HG03571 (cell line): ENCODE data around the gene RNF145.

Source experiments
- ATAC-seq: cut with Tn5 transposase; IDR thresholded peaks from one replicate; pipeline ENCODE4 v1.9.1; 2021; ENCODE audit not compliant: unreplicated experiment

Gene RNF145

DNA sequence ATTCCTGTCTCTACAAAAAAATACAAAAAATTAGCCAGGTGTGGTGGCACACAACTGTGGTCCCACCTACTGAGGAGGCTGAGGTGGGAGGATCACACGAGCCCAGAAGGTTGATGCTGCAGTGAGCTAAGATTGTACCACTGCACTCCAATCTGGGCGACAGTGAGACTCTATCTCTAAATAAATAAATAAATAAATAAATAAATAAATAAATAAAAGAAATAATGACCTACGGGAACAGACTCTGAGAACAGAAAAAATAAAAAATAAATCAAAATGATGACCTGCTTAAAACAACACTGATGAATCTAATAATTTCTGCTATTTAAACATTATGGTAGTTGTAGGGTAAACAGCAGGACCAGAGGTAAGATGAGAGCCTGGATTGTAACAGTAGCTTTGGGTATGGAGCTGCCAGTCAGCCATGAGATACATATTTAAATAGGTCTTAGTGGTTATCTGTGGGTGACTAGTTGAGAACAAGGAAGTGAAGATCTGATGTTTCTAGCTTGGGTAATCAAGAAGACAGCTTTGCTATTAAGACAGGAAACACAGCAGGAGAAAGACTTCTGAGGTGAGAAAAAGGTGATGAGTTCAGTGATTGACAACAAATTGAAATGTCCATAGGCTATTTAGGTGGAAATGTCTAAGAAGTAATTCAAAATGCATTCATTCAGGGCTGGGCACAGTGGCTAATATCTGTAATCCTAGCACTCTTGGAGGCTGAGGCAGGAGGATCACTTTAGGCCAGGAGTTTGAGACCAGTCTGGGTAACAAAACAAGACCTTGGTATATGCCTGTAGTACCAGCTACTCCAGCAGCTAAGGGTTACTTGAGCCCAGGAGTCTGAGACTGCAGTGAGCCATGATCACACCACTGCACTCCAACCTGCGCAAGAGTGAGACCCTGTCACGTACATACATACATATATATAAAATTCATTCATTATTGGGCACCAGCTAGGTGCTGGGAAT is 11.0 kb downstream of the RNF145 start:
- ATAC-seq: peak; percentile 99

DNA sequence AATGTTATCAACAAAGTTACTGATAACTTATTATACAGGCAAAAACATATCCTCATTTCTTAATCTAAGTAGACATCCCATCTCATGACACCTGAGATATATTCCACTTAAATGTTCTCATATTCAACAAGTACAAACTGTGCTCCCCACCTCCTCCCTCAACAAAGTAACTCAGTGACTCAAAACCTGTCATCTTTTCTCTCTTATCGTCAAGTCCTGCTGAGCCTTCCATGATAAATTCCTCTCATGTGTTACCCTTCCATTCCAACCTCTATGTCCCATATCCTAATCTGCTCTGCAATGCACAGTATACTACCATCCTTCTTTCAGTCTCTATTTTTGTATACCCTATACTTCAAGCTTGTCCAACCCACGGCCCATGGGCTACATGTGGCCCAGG is 13.6 kb downstream of the RNF145 start:
- ATAC-seq: no peak

DNA sequence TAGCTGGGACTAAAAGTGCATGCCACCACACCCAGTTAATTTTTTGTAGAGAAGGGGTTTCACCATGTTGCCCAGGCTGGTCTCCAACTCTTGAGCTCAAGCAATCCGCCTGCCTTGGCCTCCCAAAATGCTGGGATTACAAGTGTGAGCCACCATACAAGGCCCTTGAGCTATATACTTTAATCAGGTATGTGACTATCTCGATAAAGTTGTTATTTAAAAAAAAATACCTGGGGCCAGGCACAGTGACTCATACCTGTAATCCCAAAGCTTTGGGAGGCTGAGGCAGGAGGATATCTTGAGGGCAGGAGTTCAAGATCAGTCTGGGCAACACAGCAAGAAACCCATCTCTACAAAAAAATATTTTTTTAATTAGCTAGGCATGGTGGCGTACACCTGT is 19.2 kb downstream of the RNF145 start:
- ATAC-seq: no peak

GRCh38 chr5:159189310-159189709 is 20.0 kb downstream of the RNF145 start:
- no peak for ATAC-seq

- ATAC-seq: no peak
Observed at GRCh38 chr5:159187719-159188118, 21.6 kb downstream of the RNF145 start.

DNA sequence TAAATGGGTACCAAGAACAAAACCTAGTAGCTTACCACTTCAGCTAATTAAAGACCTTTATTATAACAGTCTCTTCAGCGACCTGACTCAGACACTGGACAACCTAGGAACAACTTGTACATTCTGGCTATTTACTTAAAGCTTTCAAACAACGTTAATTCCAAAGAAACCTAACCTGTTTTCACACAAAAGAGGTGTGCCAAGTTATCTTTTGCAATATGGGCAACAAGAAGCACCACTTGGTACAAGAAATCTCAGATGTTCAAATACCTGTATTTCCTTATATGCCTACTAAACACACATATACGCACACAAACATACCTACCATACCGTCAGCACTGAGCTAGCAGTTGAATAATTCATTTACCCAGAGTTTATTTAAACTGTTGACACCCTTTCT is 23.0 kb downstream of the RNF145 start:
- ATAC-seq: no peak

DNA sequence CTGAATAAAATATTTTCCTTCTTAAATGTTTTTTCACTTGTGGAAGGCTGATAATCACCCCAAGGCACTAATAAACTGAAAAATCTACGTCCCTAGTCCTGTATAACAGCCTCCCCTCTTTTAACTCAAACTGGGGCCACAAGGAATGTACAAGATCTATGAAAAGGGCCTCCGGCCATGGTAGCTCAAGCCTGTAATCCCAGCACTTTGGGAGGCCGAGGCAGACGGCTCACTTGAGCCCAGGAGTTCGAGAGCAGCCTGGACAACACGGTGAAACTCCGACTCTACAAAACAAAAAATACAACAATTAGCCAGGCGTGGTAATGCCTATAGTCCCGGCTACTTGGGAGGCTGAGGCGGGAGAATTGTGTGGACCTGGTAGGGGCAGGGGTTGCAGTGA is 23.6 kb downstream of the RNF145 start:
- ATAC-seq: no peak

- no peak for ATAC-seq
Observed at GRCh38 chr5:159184858-159185381, 24.4 kb downstream of the RNF145 start.

DNA sequence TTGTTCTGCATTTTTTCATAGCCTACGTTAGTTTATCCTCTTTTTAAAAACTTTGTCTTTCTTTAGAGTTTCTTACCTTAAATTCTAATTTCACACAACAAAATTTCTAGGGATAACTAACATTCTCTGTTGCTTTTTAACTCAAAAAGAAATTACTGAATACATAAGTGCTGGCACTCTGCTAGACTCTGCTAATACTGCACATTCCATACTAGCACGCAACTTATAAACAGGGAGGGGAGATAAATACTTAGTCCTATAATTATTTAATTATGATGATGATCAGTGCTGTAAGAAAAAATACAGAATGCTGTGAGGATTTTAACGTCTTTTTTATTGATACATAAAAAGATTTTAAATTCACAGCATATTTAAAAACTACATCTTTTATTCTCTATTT is 25.1 kb downstream of the RNF145 start:
- ATAC-seq: no peak

DNA sequence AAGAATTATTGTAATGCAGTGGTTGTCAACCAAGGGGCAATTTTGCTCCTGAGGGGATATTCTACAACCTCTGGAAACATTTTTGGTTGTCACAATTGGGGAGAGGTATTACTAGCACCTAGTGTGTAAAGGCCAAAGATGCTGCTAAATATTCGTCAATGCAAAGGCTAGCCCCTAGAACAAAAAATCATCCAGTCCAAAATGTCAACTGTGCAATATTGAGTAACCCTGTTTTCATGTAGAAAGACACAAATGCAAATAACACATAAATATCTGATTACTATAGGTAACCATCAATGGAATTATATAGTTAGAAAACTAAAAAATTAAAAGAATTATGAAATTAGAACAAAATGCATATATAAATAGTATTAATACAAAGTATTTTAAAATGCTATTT is 26.1 kb downstream of the RNF145 start:
- no peak for ATAC-seq

DNA sequence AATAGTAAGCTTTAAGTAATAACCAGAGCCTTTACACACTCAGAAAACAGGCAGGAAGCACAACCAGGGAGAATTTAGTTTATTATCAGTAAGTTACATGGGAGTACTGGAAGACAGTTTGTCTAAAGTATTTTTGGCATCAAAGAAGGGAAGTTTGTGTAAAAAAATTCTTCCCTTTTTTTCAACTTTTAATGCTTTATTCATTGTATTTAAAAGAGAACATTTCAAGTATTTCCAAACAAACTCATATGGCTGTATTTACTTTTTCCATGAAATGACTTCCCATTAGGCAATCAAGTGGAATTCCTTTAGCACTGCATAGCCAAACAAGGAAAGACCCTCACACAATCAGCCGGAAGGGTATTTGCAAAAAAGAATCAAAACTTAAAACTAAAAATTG is 26.7 kb downstream of the RNF145 start:
- no peak for ATAC-seq

GRCh38 chr5:159181651-159182050 is 27.7 kb downstream of the RNF145 start:
- no peak for ATAC-seq

GRCh38 chr5:159181152-159181551 is 28.2 kb downstream of the RNF145 start:
- peak; percentile 59 for ATAC-seq

DNA sequence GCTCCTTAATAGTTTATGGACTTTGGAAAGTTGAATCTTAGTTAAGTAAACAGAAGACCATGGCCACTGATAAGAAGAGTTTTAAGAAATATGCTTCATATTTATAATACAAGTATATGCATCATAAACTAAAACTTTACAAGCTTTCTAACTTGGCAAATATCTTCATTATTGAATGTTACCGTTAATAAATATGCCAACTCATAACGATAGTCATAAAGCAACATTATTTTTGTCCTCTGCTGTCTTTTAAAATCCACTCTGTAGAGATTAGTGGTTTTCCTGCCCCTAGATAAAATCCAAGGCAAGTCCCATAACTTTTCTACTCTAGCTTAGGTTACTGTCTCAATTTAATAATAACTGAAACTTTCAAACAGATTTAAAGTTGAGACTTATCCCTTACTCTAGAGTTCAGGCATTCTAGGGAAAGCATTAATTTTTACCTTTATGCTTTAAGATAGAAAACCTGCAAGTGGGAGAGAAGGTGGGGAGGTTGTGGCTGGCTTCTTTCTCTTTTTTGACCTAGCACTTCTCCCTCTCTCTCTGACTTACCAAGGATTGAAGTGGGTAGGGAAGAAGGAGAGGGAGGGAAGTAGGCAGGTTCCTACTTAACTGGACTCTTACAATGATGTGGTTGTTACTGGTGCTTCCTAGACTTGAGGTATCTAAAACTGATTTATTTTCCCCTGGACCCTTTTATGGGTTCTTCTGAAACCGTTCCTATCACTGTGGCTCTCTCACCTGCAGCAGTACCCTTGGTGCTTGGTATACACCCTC is 29.6 kb downstream of the RNF145 start:
- ATAC-seq: no peak

DNA sequence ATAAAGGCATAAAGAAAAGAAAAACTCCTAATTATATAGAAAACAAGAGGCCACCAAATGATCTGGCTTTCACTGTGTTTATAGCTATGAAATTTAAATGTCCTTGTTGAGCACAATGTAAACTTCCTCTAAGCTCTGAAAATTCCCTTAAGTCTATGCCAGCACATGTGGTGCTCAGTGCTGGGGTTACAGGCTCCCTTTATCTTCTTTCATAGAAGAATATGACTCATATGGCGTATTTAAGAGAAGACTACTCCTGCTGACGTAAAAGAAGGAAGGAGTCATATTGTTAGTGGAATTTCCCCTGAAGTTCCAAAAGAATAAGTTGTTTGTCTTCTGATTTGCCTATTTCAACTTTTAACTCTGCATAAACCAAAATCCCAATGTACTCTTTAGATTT is 30.4 kb downstream of the RNF145 start:
- ATAC-seq: no peak

DNA sequence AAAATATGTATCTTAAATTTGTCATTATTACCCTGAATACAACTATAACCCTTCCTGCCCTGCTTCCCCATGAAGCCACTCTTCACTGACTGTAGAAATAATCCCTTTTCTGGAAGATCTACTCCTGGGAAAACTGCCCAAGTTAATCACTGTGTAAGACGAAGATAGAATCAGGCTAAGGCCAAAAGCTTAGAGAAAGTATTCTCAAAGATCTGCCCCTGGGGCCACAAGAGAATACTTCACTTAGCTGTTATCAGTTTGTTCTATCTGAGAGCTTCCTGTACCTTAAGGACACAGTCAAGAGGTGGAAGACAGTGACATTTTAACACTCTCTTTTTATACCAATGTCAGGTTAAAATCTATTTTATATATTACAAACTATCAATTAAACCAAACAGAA is 33.8 kb downstream of the RNF145 start:
- ATAC-seq: no peak

DNA sequence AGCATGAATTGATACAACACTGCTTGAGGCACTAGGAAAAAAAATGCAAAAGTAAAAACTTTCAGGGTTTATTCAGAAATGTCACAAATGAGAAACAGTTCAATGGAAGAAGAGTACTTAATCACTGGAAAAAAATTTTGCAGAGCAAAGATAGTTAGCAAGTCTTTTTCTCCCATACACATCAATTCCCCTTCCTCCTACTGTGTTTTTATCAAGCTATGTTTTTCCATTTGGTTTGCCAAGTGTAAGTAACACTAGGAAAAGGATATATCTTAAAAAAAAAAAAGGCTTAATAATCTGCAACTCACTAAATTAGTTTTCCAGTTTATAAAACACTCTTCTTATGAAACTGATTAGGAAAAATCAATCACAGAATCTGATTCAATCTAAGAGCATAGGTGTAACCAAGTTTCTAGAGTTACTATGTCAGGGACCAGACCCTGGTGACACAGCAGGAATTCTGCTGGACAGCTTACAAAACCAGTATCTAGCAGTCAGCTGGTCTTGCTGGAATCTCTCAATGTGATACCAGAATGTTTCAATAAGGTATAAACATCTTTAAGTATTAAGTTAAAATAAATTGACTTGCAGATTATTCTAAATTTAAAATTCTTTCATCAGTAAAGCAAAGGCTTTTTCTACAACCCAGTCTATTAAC is 34.7 kb downstream of the RNF145 start:
- no peak for ATAC-seq

- ATAC-seq: no peak
Observed at GRCh38 chr5:159171274-159171673, 38.1 kb downstream of the RNF145 start.

- ATAC-seq: no peak
Observed at GRCh38 chr5:159170021-159170420, 39.3 kb downstream of the RNF145 start.

- no peak for ATAC-seq
Observed at GRCh38 chr5:159166416-159166815, 42.9 kb downstream of the RNF145 start.

GRCh38 chr5:159163701-159164046 is 45.7 kb downstream of the RNF145 start:
- ATAC-seq: no peak
